ENCODE measurements around the gene RAB7A. TPM values are rescaled to one million over a fixed set of nuclear protein-coding genes. Genes with fewer than 3 reads are reported as not detected.

The RAB7A gene
- total RNA-seq, 1 donor = 166 TPM

DNA sequence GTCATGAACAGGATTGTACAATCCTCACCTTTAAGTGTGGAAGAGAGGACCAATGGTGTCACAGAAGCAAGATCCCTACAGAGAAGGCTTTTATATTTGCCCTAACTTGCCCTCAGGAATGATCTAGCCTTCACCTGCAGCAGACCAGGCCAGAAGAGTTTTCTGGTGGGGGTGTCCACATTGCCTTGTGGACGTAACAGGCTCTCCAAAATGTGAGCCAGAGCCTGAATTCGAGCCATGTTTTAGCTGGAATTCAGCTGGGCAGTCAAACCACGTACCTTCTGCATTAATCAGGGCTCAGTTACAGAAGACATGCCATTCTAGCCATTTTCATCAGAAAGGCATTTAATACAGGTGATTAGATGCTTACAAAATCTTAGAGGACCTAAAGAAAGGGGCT, 23.6 kb upstream of the RAB7A start:
- H3K4me3 ChIP-seq (ENCODE audit: low read depth, low read length) = no peak overlapping the region
- DNase-seq (ENCODE audit: low read depth) = peak; percentile 40
- TF ChIP-seq CTCF (IDR thresholded peaks at IDR 0.05; ENCODE audit: insufficient read depth, low read length) = no peak

GRCh38 chr3:128703561-128703960, 22.4 kb upstream of the RAB7A start:
- no peak for DNase-seq (ENCODE audit: low read depth)
- TF ChIP-seq CTCF (IDR thresholded peaks at IDR 0.05; ENCODE audit: insufficient read depth, low read length) = no peak
- H3K4me3 ChIP-seq (ENCODE audit: low read depth, low read length) = no peak overlapping the region

DNA sequence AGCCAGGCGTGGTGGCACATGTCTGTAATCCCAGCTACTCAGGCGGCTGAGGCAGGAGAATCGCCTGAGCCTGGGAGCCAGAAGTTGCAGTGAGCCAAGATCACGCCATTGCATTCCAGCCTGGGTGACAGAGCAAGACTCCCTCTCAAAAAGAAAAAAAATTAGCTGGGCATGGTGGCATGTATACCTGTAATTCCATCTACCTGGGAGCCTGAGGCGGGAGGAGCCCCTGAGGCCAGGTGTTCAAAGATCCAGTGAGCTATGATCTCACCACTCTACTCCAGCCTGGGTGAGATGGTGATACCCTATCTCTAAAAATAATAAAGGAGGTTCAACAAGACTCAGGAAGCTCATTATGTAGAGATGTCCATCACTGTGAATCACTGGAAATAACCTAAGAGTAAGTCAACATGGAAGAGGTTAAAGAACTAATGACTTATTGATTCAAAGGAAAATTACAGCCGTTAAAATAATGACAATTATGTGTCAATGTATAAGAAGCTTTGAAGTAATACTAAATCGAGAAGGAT, 19.8 kb upstream of the RAB7A start:
- no peak for DNase-seq (ENCODE audit: low read depth)
- H3K4me3 ChIP-seq (ENCODE audit: low read depth, low read length) = no peak overlapping the region
- TF ChIP-seq CTCF (IDR thresholded peaks at IDR 0.05; ENCODE audit: insufficient read depth, low read length) = no peak

DNA sequence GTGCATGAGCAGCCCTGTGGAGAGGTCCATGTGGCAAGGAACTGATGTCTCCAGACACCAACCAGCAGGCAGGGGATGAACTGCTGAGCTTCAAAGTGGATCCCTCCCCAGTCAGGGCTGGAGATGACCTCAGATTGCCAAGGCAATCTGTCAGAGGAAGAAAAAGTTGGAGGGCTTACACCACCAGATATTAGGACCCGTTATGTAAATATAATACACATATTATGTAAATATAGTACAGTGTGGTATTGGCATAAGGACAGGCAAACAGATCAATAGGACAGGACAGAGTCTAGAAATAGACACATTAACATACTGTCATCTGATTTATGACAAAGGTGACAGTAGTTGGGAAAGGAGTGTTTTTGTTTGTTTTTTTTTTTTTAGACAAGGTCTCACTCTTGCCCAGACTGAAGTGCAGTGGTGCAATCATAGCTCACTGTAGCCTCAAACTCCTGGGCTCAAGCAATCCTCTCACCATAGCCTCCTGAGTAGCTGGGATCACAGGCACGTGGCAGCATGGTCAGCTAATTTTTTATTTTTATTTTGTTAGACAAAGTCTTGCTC, 18.0 kb upstream of the RAB7A start:
- DNase-seq (ENCODE audit: low read depth) = no peak
- no peak overlapping the region for H3K4me3 ChIP-seq (ENCODE audit: low read depth, low read length)
- no peak for TF ChIP-seq CTCF (IDR thresholded peaks at IDR 0.05; ENCODE audit: insufficient read depth, low read length)

GRCh38 chr3:128709038-128709437, 16.9 kb upstream of the RAB7A start:
- no peak for DNase-seq (ENCODE audit: low read depth)
- no peak overlapping the region for H3K4me3 ChIP-seq (ENCODE audit: low read depth, low read length)
- no peak for TF ChIP-seq CTCF (IDR thresholded peaks at IDR 0.05; ENCODE audit: insufficient read depth, low read length)

DNA sequence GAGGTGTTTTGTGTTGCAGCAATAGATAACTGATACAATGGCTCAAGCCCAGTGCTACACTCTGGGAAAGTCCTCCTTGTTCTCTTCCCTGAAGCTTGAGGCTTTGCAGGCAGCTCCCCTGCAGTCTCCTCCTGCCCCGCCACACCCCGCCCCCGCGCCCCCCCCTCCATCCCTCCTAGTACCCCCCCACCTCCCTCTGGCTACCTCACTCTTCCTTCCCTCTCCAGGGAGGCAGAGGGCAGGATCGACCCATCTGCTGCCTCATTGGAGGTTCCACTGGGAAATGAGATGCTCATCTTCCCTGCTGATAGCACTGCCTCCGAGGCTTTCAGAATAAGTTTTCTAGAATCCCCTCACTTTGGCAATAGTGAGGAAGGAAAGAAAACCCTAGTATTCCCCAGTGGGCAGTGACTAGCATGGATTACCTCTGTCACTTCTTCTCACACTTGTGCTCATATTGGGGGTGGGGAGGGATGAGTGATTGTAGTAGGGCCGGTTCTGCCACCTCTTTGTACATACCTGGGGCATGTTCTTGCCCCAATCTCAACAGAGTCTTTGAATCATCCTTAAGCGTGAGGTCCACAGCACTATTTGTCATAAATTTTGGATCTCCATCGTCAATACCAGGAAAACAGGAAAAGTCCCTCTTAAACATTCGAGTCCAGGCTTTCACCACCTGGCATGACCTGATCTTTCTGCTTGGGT, 16.3 kb upstream of the RAB7A start:
- no peak for DNase-seq (ENCODE audit: low read depth)
- TF ChIP-seq CTCF (IDR thresholded peaks at IDR 0.05; ENCODE audit: insufficient read depth, low read length) = no peak
- H3K4me3 ChIP-seq (ENCODE audit: low read depth, low read length) = no peak overlapping the region

All from fibroblast of the aortic adventitia (primary cell).